K562 (cell line): Measurements from ENCODE around the gene CCN6. TPM values are rescaled to one million over a fixed set of nuclear protein-coding genes. Genes with fewer than 3 reads are reported as not detected.
A peak's percentile ranks its signal among the peaks of the same experiment; 100 is the strongest.

Experiments
- ARID1B ChIP-seq: fragments of 450-650 bp; IDR thresholded peaks from 2 replicates; pipeline ENCODE4 v1.6.1; 2016; ENCODE audit warnings: antibody characterized with exemption, mild to moderate bottlenecking, inconsistent platforms
- ATF1 ChIP-seq, 2 experiments: fragments of 450-650 bp in 1 of 2; IDR thresholded peaks; 2 replicates each; pipeline ENCODE4 v1.6.1; 2016; ENCODE audit warnings: missing compliant biosample characterization in 1 of 2, missing genetic modification characterization in 1 of 2
- BRF1 ChIP-seq: IDR thresholded peaks from 3 replicates; pipeline ENCODE4 v1.6.1; 2011; ENCODE audit warnings: borderline replicate concordance, mild to moderate bottlenecking; ENCODE audit not compliant: insufficient read length; ENCODE audit errors: extremely low read depth
- CBX3 ChIP-seq, 2 experiments: IDR thresholded peaks; 1 replicate in 1 of 2; 2 replicates in 1 of 2; pipeline ENCODE4 v1.6.1; 2012; ENCODE audit warnings: inconsistent platforms in 2 of 2, low read length in 2 of 2, borderline replicate concordance in 1 of 2, control low read depth in 1 of 2
- FOXJ3 ChIP-seq: sonication (generic); formaldehyde crosslinking; IDR thresholded peaks from 2 replicates; pipeline ENCODE4 v1.4.0; 2020; ENCODE audit warnings: mild to moderate bottlenecking, missing genetic modification reagents
- LEF1 ChIP-seq: fragments of 450-650 bp; IDR thresholded peaks from 2 replicates; pipeline ENCODE4 v1.6.1; 2016; ENCODE audit warnings: mild to moderate bottlenecking
- NFYB ChIP-seq: IDR thresholded peaks from 2 replicates; pipeline ENCODE4 v1.6.1; 2011; ENCODE audit warnings: mild to moderate bottlenecking, moderate library complexity; ENCODE audit not compliant: insufficient read length; ENCODE audit errors: extremely low read depth
- RCOR1 ChIP-seq, 2 experiments: IDR thresholded peaks; 2 replicates each; pipeline ENCODE4 v1.6.1; 2012; ENCODE audit warnings: low read depth in 2 of 2, low read length in 2 of 2, borderline replicate concordance in 1 of 2, improper control_type of control experiment in 1 of 2
- SREBF2 ChIP-seq: sonication (generic); formaldehyde crosslinking; IDR thresholded peaks from 2 replicates; pipeline ENCODE4 v1.4.0; 2020; ENCODE audit warnings: mild to moderate bottlenecking, missing genetic modification reagents
- STAT5A ChIP-seq: IDR thresholded peaks from 2 replicates; pipeline ENCODE4 v1.6.1; 2012; ENCODE audit warnings: low read length, inconsistent platforms, borderline replicate concordance
- TOE1 ChIP-seq, 2 experiments: fragments of 450-650 bp in 1 of 2; sonication (generic) in 1 of 2; formaldehyde crosslinking in 1 of 2; IDR thresholded peaks; 2 replicates each; pipeline versions ENCODE4 v1.7.1 to v1.8.0; 2016 to 2022; ENCODE audit warnings: borderline replicate concordance in 2 of 2, mild to moderate bottlenecking in 2 of 2, antibody characterized with exemption in 1 of 2, inconsistent platforms in 1 of 2, low read depth in 1 of 2, missing genetic modification reagents in 1 of 2, moderate library complexity in 1 of 2
- polyA plus RNA-seq, 8 experiments: library from polyadenylated mRNA; depleted of rRNA in 4 of 8; stranded (reverse) in 5 of 8; unstranded in 3 of 8; fragments of >200 nt; fragmentation: Nextera tagmentation in 2 of 8; fragmentation: Illumina TruSeq in 1 of 8; extraction: Ambion mirVana in 2 of 8; extraction: Trizol in 1 of 8; gene quantifications; 2 replicates each; pipeline versions ENCODE4 v1.2.1 to v1.2.3, GENCODE V29; 2011 to 2014; ENCODE audit warnings: inconsistent platforms in 1 of 8, missing spikeins in 1 of 8
- total RNA-seq, 7 experiments: library from RNA; depleted of rRNA in 6 of 7; stranded (reverse); fragments of >200 nt in 6 of 7; fragmentation: Illumina TruSeq in 2 of 7; extraction: Trizol in 2 of 7; gene quantifications; 2 replicates each; pipeline versions ENCODE4 v1.2.1 to v1.2.3, GENCODE V29; 2011 to 2021; ENCODE audit warnings: low replicate concordance in 1 of 7
- TF ChIP-seq, protein P1 (sequence below): sonication (generic); formaldehyde crosslinking; IDR thresholded peaks from 2 replicates; pipeline ENCODE4 v1.8.0; 2022; ENCODE audit warnings: missing genetic modification reagents, mild to moderate bottlenecking, moderate library complexity, borderline replicate concordance
- TF ChIP-seq, protein P2 (sequence below): fragments of 250-450 bp; sonication (Bioruptor Pico); IDR thresholded peaks from 2 replicates; pipeline ENCODE4 v1.9.0; 2021; ENCODE audit warnings: mild to moderate bottlenecking, inconsistent platforms
- TF ChIP-seq, protein P3 (sequence below): sonication (generic); formaldehyde crosslinking; IDR thresholded peaks from 2 replicates; pipeline ENCODE4 v1.8.1; 2023; ENCODE audit warnings: mild to moderate bottlenecking, missing genetic modification reagents

CCN6 gene
- total and polyA plus RNA-seq, 9 of the 15 experiments (the other 6 are each of a cell fraction or from before 2014, with no cell fraction given): 0.04 to 0.62 (median 0.21) TPM; not detected in 2

DNA sequence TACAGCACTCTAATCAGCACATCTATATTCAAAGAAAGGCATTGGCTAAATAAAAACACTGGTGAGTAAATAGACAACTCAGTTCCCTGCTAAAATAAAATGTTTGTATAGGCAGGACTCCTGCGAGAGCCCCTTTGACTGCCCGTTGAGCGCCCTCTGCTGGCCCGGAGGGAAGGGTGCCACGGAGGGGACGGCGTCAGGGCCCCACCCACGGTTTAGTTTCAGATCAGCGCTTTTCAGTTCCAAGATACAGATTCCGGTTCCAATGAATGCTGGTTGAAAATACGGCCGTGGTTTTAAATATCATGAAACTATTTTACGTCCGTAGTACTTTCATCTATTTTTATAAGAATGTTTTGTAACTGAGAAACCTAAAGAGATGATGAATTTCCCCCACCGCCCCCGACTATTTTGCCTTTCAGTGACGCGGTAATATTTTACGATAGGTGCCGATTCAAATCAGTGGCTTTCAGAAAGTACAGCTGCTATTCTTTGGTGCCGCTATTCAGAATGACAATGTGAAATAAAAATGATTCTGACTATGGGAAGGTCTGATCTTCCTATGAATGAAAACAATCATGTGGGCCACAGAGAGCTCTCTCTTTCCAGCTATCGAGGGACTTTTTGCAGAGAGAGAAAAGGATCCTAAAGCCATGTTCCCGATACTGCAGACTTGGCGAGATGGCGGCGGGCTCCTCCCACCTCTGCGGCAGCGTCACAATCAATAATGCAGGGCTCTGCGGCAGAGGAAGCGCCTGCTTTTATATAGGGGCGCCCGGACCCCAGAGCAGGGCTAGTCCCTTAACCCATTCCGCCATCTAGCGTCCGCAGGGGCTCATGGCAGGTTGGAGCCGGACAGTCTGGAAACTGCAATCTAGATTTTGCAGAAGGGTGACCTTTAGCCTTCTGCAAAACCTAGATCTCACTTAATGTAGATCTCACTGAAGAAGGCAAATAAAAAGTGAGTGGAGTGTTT is 10.6 kb upstream of the CCN6 start (continued):
- TF ChIP-seq ARID1B: peak; percentile 82
- no peak; the same call in 1 of the 2 replicates for TF ChIP-seq STAT5A
- TF ChIP-seq TOE1 (IDR thresholded peaks at IDR 0.05; ENCODE audit: borderline replicate concordance): no peak
- no peak for TF ChIP-seq TOE1 (CRISPR knock-in tag; IDR thresholded peaks at IDR 0.05; ENCODE audit: borderline replicate concordance, low read depth)
- no peak for TF ChIP-seq FOXJ3 (CRISPR knock-in tag)
- TF ChIP-seq, protein P1, sequence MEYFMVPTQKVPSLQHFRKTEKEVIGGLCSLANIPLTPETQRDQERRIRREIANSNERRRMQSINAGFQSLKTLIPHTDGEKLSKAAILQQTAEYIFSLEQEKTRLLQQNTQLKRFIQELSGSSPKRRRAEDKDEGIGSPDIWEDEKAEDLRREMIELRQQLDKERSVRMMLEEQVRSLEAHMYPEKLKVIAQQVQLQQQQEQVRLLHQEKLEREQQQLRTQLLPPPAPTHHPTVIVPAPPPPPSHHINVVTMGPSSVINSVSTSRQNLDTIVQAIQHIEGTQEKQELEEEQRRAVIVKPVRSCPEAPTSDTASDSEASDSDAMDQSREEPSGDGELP (CRISPR knock-in tag): peak; percentile 47; the same call in 1 of the 2 replicates
- TF ChIP-seq, protein P2, sequence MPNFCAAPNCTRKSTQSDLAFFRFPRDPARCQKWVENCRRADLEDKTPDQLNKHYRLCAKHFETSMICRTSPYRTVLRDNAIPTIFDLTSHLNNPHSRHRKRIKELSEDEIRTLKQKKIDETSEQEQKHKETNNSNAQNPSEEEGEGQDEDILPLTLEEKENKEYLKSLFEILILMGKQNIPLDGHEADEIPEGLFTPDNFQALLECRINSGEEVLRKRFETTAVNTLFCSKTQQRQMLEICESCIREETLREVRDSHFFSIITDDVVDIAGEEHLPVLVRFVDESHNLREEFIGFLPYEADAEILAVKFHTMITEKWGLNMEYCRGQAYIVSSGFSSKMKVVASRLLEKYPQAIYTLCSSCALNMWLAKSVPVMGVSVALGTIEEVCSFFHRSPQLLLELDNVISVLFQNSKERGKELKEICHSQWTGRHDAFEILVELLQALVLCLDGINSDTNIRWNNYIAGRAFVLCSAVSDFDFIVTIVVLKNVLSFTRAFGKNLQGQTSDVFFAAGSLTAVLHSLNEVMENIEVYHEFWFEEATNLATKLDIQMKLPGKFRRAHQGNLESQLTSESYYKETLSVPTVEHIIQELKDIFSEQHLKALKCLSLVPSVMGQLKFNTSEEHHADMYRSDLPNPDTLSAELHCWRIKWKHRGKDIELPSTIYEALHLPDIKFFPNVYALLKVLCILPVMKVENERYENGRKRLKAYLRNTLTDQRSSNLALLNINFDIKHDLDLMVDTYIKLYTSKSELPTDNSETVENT (CRISPR knock-in tag): 0 out of 2 replicates have a peak, but pooled peaks have one; percentile 52
- TF ChIP-seq CBX3 (IDR thresholded peaks at IDR 0.05; ENCODE audit: borderline replicate concordance in 1 of 2, low read length in 2 of 2): peak in 1 of 2 experiments; percentile 26; a peak in 1 of 3 replicates
- TF ChIP-seq ATF1 (CRISPR knock-in tag; IDR thresholded peaks at IDR 0.05): no peak
- peak; percentile 56 for TF ChIP-seq ATF1 (tag; IDR thresholded peaks at IDR 0.05)
- peak in 1 of 2 experiments; percentile 55; a peak in 1 of 4 replicates for TF ChIP-seq RCOR1 (IDR thresholded peaks at IDR 0.05; ENCODE audit: borderline replicate concordance in 1 of 2, low read depth in 2 of 2, low read length in 2 of 2)
- no peak for TF ChIP-seq SREBF2
- TF ChIP-seq, protein P3, sequence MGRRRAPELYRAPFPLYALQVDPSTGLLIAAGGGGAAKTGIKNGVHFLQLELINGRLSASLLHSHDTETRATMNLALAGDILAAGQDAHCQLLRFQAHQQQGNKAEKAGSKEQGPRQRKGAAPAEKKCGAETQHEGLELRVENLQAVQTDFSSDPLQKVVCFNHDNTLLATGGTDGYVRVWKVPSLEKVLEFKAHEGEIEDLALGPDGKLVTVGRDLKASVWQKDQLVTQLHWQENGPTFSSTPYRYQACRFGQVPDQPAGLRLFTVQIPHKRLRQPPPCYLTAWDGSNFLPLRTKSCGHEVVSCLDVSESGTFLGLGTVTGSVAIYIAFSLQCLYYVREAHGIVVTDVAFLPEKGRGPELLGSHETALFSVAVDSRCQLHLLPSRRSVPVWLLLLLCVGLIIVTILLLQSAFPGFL: no peak
- TF ChIP-seq NFYB: no peak
- no peak for TF ChIP-seq LEF1
- TF ChIP-seq BRF1: no peak
